BE2C (cell line): ENCODE results near the gene THADA.

Source experiments
- DNase-seq: peaks from one replicate; pipeline ENCODE4 v3.0.0-alpha.2; 2020
- H3K27me3 ChIP-seq: fragments of 250-450 bp; sonication (Bioruptor Pico); 2 replicates; pipeline ENCODE4 v1.5.1; 2020; ENCODE audit warnings: mild to moderate bottlenecking
- H3K36me3 ChIP-seq: fragments of 250-450 bp; sonication (Bioruptor Pico); 2 replicates; pipeline ENCODE4 v1.5.1; 2020; ENCODE audit warnings: mild to moderate bottlenecking
- H3K4me1 ChIP-seq: fragments of 250-450 bp; sonication (Bioruptor Pico); 2 replicates; pipeline ENCODE4 v1.5.1; 2020
- H3K4me3 ChIP-seq: 2 replicates; pipeline ENCODE4 v1.5.1; 2011; ENCODE audit warnings: low read depth, low read length
- H3K9me3 ChIP-seq: fragments of 250-450 bp; sonication (Bioruptor Pico); 2 replicates; pipeline ENCODE4 v1.5.1; 2020
- TF ChIP-seq, protein P1 (sequence below): IDR thresholded peaks from 2 replicates; pipeline ENCODE4 v1.5.1; 2012; ENCODE audit warnings: mild to moderate bottlenecking, low read depth, low read length

THADA gene

GRCh38 chr2:43303889-43304288 lies 291.9 kb downstream of the THADA start:
- TF ChIP-seq, protein P1, sequence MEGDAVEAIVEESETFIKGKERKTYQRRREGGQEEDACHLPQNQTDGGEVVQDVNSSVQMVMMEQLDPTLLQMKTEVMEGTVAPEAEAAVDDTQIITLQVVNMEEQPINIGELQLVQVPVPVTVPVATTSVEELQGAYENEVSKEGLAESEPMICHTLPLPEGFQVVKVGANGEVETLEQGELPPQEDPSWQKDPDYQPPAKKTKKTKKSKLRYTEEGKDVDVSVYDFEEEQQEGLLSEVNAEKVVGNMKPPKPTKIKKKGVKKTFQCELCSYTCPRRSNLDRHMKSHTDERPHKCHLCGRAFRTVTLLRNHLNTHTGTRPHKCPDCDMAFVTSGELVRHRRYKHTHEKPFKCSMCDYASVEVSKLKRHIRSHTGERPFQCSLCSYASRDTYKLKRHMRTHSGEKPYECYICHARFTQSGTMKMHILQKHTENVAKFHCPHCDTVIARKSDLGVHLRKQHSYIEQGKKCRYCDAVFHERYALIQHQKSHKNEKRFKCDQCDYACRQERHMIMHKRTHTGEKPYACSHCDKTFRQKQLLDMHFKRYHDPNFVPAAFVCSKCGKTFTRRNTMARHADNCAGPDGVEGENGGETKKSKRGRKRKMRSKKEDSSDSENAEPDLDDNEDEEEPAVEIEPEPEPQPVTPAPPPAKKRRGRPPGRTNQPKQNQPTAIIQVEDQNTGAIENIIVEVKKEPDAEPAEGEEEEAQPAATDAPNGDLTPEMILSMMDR = no peak
- H3K36me3 ChIP-seq = no peaks in the 10 kb centered on the region; the same call in 1 of the 2 replicates
- H3K4me1 ChIP-seq = 0 out of 2 replicates have a peak, but pooled peaks cover under 1% of the 10 kb centered on the region
- H3K9me3 ChIP-seq = no peaks in the 10 kb centered on the region
- H3K27me3 ChIP-seq = no peaks in the 10 kb centered on the region
- DNase-seq = no peak
- H3K4me3 ChIP-seq = no peak overlapping the region

GRCh38 chr2:43302961-43303494 lies 292.8 kb downstream of the THADA start:
- no peaks in the 10 kb centered on the region; the same call in 1 of the 2 replicates for H3K36me3 ChIP-seq
- no peak for DNase-seq
- peaks cover 5% of the 10 kb centered on the region; the same call in 1 of the 2 replicates for H3K4me1 ChIP-seq
- H3K27me3 ChIP-seq = no peaks in the 10 kb centered on the region
- no peak overlapping the region for H3K4me3 ChIP-seq
- TF ChIP-seq, protein P1 = no peak
- H3K9me3 ChIP-seq = no peaks in the 10 kb centered on the region

- Histone ChIP-seq H3K4me3 (no peak overlapping the region), H3K9me3 (no peaks in the 10 kb centered on the region), H3K4me1 (peaks cover 5% of the 10 kb centered on the region; the same call in 1 of the 2 replicates), H3K27me3 (no peaks in the 10 kb centered on the region), H3K36me3 (no peaks in the 10 kb centered on the region; the same call in 1 of the 2 replicates)
- TF ChIP-seq, protein P1 = no peak
- no peak for DNase-seq
Measured at GRCh38 chr2:43302182-43302960, 293.5 kb downstream of the THADA start.

- H3K36me3 ChIP-seq = no peaks in the 10 kb centered on the region; the same call in 1 of the 2 replicates
- H3K4me3 ChIP-seq = no peak overlapping the region
- DNase-seq = no peak
- peaks cover 5% of the 10 kb centered on the region; the same call in 1 of the 2 replicates for H3K4me1 ChIP-seq
- TF ChIP-seq, protein P1 = no peak
- H3K9me3 ChIP-seq = no peaks in the 10 kb centered on the region
- H3K27me3 ChIP-seq = no peaks in the 10 kb centered on the region
Measured at GRCh38 chr2:43300781-43301583, 294.9 kb downstream of the THADA start.

- no peak overlapping the region for H3K4me3 ChIP-seq
- H3K27me3 ChIP-seq = no peaks in the 10 kb centered on the region
- H3K4me1 ChIP-seq = peaks cover 9% of the 10 kb centered on the region
- no peaks in the 10 kb centered on the region for H3K9me3 ChIP-seq
- DNase-seq = no peak
- no peaks in the 10 kb centered on the region; the same call in 1 of the 2 replicates for H3K36me3 ChIP-seq
- TF ChIP-seq, protein P1 = no peak
Measured at GRCh38 chr2:43300222-43300621, 295.6 kb downstream of the THADA start.
